MG63 (cell line): Measurements from ENCODE around the gene FGFBP3. TPM values are rescaled to one million over a fixed set of nuclear protein-coding genes. Genes with fewer than 3 reads are reported as not detected.

Experiments
- DNase-seq: peaks from one replicate; pipeline ENCODE4 v3.0.0-alpha.2; 2020
- H3K27me3 ChIP-seq: fragments of 250-450 bp; sonication (Bioruptor Pico); 2 replicates; pipeline ENCODE4 v1.5.1; 2020; ENCODE audit warnings: mild to moderate bottlenecking, moderate library complexity
- H3K36me3 ChIP-seq: fragments of 250-450 bp; sonication (Bioruptor Pico); 2 replicates; pipeline ENCODE4 v1.5.1; 2020; ENCODE audit warnings: mild to moderate bottlenecking, moderate library complexity
- H3K4me3 ChIP-seq: fragments of 250-450 bp; sonication (Bioruptor Pico); 2 replicates; pipeline ENCODE4 v1.5.1; 2020; ENCODE audit warnings: mild to moderate bottlenecking, moderate library complexity
- H3K9me3 ChIP-seq: fragments of 250-450 bp; sonication (Bioruptor Pico); 2 replicates; pipeline ENCODE4 v1.5.1; 2020; ENCODE audit warnings: mild to moderate bottlenecking, moderate library complexity
- total RNA-seq: library from RNA; depleted of rRNA; stranded (reverse); fragments of >200 nt; shearing (Covaris generic); gene quantifications from 2 replicates; pipeline ENCODE4 v1.2.3, GENCODE V29; 2014; ENCODE audit warnings: low replicate concordance; rRNA removed

The FGFBP3 gene
- total RNA-seq, 1 experiment from 2014 or later: not detected

GRCh38 chr10:91883549-91884444, 25.5 kb downstream of the FGFBP3 start:
- H3K9me3 ChIP-seq: no peaks in the 10 kb centered on the region
- no peaks in the 10 kb centered on the region for H3K27me3 ChIP-seq
- no peak for DNase-seq
- H3K4me3 ChIP-seq: no peak overlapping the region
- H3K36me3 ChIP-seq: no peaks in the 10 kb centered on the region

GRCh38 chr10:91880310-91880709, 29.0 kb downstream of the FGFBP3 start:
- Histone ChIP-seq H3K36me3 (no peaks in the 10 kb centered on the region), H3K27me3 (no peaks in the 10 kb centered on the region), H3K4me3 (no peak overlapping the region), H3K9me3 (no peaks in the 10 kb centered on the region)
- no peak for DNase-seq

- Histone ChIP-seq H3K36me3 (no peaks in the 10 kb centered on the region), H3K4me3 (no peak overlapping the region)
Observed at GRCh38 chr10:91879515-91880170, 29.6 kb downstream of the FGFBP3 start.

GRCh38 chr10:91875779-91876178, 33.5 kb downstream of the FGFBP3 start:
- H3K9me3 ChIP-seq: no peaks in the 10 kb centered on the region
- no peak overlapping the region for H3K4me3 ChIP-seq
- no peak for DNase-seq
- no peaks in the 10 kb centered on the region for H3K36me3 ChIP-seq
- no peaks in the 10 kb centered on the region for H3K27me3 ChIP-seq

More at GRCh38 chr10:91879515-91880170, 29.6 kb downstream of the FGFBP3 start:
- no peaks in the 10 kb centered on the region for H3K9me3 ChIP-seq
- no peaks in the 10 kb centered on the region for H3K27me3 ChIP-seq
- no peak for DNase-seq

GRCh38 chr10:91875156-91875555, 34.1 kb downstream of the FGFBP3 start:
- Histone ChIP-seq H3K4me3 (no peak overlapping the region), H3K36me3 (no peaks in the 10 kb centered on the region), H3K9me3 (no peaks in the 10 kb centered on the region), H3K27me3 (no peaks in the 10 kb centered on the region)
- DNase-seq: no peak

GRCh38 chr10:91865562-91866081, 43.7 kb downstream of the FGFBP3 start:
- H3K4me3 ChIP-seq: no peak overlapping the region
- peaks cover 25% of the 10 kb centered on the region for H3K36me3 ChIP-seq

GRCh38 chr10:91864744-91865143, 44.5 kb downstream of the FGFBP3 start:
- Histone ChIP-seq H3K4me3 (no peak overlapping the region), H3K36me3 (peaks cover 32% of the 10 kb centered on the region), H3K9me3 (no peaks in the 10 kb centered on the region), H3K27me3 (no peaks in the 10 kb centered on the region)
- DNase-seq: no peak

More at GRCh38 chr10:91865562-91866081, 43.7 kb downstream of the FGFBP3 start:
- H3K9me3 ChIP-seq: no peaks in the 10 kb centered on the region
- H3K27me3 ChIP-seq: no peaks in the 10 kb centered on the region
- no peak for DNase-seq

- DNase-seq: no peak
- H3K36me3 ChIP-seq: peaks cover 38% of the 10 kb centered on the region
- H3K4me3 ChIP-seq: no peak overlapping the region
- no peaks in the 10 kb centered on the region for H3K9me3 ChIP-seq
- no peaks in the 10 kb centered on the region for H3K27me3 ChIP-seq
Observed at GRCh38 chr10:91864099-91864498, 45.2 kb downstream of the FGFBP3 start.

GRCh38 chr10:91860885-91861284, 48.4 kb downstream of the FGFBP3 start:
- Histone ChIP-seq H3K27me3 (no peaks in the 10 kb centered on the region), H3K4me3 (no peak overlapping the region), H3K36me3 (peaks cover 61% of the 10 kb centered on the region), H3K9me3 (no peaks in the 10 kb centered on the region)
- no peak for DNase-seq

- no peak overlapping the region for H3K4me3 ChIP-seq
- H3K9me3 ChIP-seq: no peaks in the 10 kb centered on the region
- H3K27me3 ChIP-seq: no peaks in the 10 kb centered on the region
- no peak for DNase-seq
- H3K36me3 ChIP-seq: peaks cover 71% of the 10 kb centered on the region
Observed at GRCh38 chr10:91856637-91857036, 52.6 kb downstream of the FGFBP3 start.

Other genes with a start within 250 kb of the FGFBP3 start
- gene TNKS2, start 111.1 kb downstream of the FGFBP3 start, total RNA-seq: 12.8 and 19.2 TPM in 2 replicates
- 10.1 and 11.4 TPM in 2 replicates for gene BTAF1, start 14.3 kb upstream of the FGFBP3 start, total RNA-seq